T-helper 17 cell (primary cell): ENCODE data around the gene CHGA. TPM values are rescaled to one million over a fixed set of nuclear protein-coding genes. Genes with fewer than 3 reads are reported as not detected.

ENCODE experiments used
- ATAC-seq: fragments of 150-1000 bp; cut with Tn5 transposase; 2 replicates; pipeline ENCODE4 v1.10.0; 2021; ENCODE audit warnings: mild to moderate bottlenecking, moderate library complexity
- DNase-seq, 3 donors: peaks; one replicate each; pipeline versions ENCODE4 v3.0.0 to v3.0.0-alpha.2; 2020 to 2021
- H3K9me3 ChIP-seq: one replicate; pipeline ENCODE4 v1.7.0; 2013; ENCODE audit warnings: low read length, mild to moderate bottlenecking; ENCODE audit not compliant: control insufficient read depth, poor library complexity, severe bottlenecking
- H3K27ac Mint-ChIP-seq: one replicate; pipeline ENCODE4 v1.8.0; 2022; ENCODE audit warnings: mild to moderate bottlenecking, moderate library complexity, mixed read lengths
- H3K27me3 Mint-ChIP-seq: one replicate; pipeline ENCODE4 v1.8.0; 2022; ENCODE audit warnings: mixed read lengths
- H3K36me3 Mint-ChIP-seq: one replicate; pipeline ENCODE4 v1.8.0; 2022; ENCODE audit warnings: low read depth, mixed read lengths
- H3K4me1 Mint-ChIP-seq: one replicate; pipeline ENCODE4 v1.8.0; 2022; ENCODE audit warnings: mild to moderate bottlenecking, mixed read lengths
- H3K4me3 Mint-ChIP-seq: one replicate; pipeline ENCODE4 v1.8.0; 2022; ENCODE audit warnings: mild to moderate bottlenecking, moderate library complexity, mixed read lengths
- total RNA-seq, 4 donors: library from RNA in 2 of 4; stranded (reverse) in 2 of 4; gene quantifications; one replicate each; pipeline ENCODE4 v1.2.3 and lab custom pipeline; 2022 to 2026

CHGA gene
- total RNA-seq, 2 donors from 2014 or later, result not detected

DNA sequence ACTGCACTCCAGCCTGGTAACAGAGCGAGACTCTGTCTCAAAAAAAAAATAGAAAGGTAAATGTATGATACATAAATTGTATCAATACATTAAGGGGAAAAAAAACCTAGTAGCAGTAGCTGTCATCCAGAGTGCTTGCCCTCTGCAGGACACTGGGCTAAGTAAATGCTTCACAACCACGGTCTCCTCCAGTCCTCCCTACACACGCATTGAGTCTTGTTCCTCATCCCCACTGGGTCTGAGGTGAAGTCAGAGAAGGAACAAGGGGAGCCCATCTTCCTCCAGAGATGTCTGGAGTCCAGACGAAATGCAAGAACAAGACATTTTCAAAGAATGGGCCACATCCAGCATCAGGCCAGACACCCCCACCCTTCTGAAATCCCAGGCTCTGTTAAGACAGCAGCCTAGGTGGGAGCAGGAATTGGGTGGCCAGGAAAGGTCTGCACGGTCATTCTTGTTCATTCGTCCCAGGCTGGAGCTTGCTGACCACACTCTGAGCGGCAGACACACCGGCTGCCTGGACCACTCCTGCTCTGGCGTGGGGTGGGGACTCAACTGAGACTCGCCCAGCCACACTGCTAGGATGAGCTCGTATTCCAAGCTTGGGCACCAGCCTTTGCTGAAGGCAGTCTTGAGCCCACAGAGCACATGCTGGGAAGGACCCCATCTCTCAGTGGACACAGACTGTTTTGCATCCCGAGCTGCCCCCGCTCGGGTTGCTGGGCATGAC lies 45.5 kb downstream of the CHGA start:
- H3K9me3 ChIP-seq, result no peaks in the 10 kb centered on the region
- Mint-ChIP-seq H3K27ac (no peak overlapping the region), H3K4me1 (peaks cover 2% of the 10 kb centered on the region), H3K4me3 (no peak overlapping the region), H3K36me3 (no peaks in the 10 kb centered on the region), H3K27me3 (no peaks in the 10 kb centered on the region)
- ATAC-seq (no peak), DNase-seq (no peak)

DNA sequence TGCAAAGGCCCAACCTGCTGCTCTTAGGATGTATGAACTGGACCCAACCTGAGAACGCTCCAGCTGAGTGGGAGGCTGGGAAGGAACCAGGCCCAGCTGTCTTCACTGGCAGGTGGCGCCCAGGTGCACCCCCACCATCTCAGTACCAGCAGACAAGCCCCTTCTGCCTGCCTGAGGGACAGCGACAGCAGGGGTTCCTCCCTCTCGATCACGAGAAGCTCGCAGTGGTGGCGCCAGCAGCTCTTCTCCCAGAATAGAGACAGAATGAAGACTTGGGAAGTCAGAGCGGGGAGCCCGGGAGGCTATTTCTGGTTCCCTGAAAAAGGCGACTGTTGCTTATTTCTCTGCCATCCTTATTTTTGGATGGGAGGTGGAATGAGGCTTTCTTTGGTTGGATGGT lies 46.5 kb downstream of the CHGA start:
- no peak for ATAC-seq
- no peak overlapping the region for H3K27ac Mint-ChIP-seq
- H3K9me3 ChIP-seq, result no peaks in the 10 kb centered on the region
- DNase-seq, result no peak
- H3K36me3 Mint-ChIP-seq, result no peaks in the 10 kb centered on the region
- H3K4me3 Mint-ChIP-seq, result no peak overlapping the region
- H3K4me1 Mint-ChIP-seq, result peaks cover 2% of the 10 kb centered on the region
- no peaks in the 10 kb centered on the region for H3K27me3 Mint-ChIP-seq

DNA sequence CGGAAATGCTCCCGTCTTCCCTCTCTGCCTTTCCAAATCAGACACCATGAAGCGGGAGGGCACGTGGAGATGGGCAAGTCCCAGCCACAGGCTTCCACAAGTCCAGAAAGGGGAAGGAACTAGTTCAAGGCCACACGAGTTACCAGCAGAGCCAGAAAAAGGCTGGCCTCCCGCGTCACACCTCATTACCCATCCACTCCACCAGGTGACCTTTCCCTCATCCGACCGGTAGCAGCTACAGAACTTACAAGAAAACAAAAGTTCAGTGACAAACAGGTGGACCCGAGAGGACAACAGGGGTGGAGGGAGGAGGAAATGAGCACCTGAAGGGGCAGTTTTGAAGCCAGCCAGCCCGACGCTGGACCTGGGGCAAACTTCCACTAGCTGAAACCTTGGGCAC lies 46.9 kb downstream of the CHGA start:
- H3K27ac Mint-ChIP-seq, result no peak overlapping the region
- H3K9me3 ChIP-seq, result no peaks in the 10 kb centered on the region
- peaks cover 2% of the 10 kb centered on the region for H3K4me1 Mint-ChIP-seq
- DNase-seq (no peak), ATAC-seq (no peak)
- no peak overlapping the region for H3K4me3 Mint-ChIP-seq
- H3K36me3 Mint-ChIP-seq, result no peaks in the 10 kb centered on the region
- H3K27me3 Mint-ChIP-seq, result no peaks in the 10 kb centered on the region

DNA sequence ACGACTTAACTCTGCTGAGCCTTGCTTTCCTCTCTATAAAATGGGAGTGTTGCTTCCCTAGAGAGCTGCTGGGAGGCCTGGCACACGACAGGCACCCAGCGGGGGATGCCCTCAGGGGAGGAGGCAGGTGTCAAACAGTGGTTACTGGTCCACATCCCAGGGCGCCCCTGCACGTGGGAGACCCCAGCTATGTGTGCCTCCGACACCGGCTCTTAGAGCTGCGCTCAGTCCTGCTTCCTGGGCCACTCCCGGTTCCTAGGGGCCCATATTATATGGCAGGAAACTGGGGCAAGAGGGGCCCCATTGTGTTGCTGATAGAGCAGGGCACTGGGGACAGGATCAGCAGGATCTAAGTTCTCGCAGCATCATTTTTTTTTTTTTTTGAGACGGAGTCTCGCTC lies 47.3 kb downstream of the CHGA start:
- peaks cover 2% of the 10 kb centered on the region for H3K4me1 Mint-ChIP-seq
- no peak for ATAC-seq

DNA sequence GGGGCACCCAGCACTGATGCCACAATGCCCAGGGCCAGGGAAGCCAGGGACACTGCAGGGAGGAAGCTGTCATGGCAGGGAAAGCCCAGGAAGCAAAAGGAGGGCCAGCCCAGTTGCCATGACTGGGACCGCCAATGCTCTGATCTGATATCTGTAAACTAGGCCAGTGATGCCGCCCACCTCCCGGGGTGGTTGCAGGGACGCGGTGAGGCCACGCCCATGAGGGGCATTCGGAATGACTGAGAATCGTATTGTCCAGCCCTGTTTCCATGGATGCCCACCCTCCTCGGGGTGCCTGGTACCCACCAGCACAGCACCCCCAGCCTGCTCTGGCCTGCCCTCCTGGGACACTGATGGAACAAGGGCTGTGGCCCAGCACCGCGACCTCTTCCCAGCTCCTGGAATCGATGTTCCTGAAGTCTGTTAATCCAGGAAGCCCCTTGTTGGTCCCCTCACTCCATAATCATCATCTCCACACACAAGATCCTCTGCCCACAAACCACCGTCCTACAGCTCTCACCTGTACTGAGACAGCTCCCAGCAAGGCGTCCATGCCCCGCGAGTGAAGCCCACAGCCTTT lies 48.7 kb downstream of the CHGA start:
- Mint-ChIP-seq H3K36me3 (no peaks in the 10 kb centered on the region), H3K4me3 (no peak overlapping the region), H3K27me3 (no peaks in the 10 kb centered on the region), H3K27ac (no peak overlapping the region), H3K4me1 (peaks cover 2% of the 10 kb centered on the region)
- DNase-seq (no peak), ATAC-seq (no peak)
- H3K9me3 ChIP-seq, result no peaks in the 10 kb centered on the region

More for the DNA sequence above, 47.3 kb downstream of the CHGA start:
- H3K27ac Mint-ChIP-seq, result no peak overlapping the region
- no peaks in the 10 kb centered on the region for H3K27me3 Mint-ChIP-seq
- H3K36me3 Mint-ChIP-seq, result no peaks in the 10 kb centered on the region
- DNase-seq, result no peak
- H3K4me3 Mint-ChIP-seq, result no peak overlapping the region
- no peaks in the 10 kb centered on the region for H3K9me3 ChIP-seq

DNA sequence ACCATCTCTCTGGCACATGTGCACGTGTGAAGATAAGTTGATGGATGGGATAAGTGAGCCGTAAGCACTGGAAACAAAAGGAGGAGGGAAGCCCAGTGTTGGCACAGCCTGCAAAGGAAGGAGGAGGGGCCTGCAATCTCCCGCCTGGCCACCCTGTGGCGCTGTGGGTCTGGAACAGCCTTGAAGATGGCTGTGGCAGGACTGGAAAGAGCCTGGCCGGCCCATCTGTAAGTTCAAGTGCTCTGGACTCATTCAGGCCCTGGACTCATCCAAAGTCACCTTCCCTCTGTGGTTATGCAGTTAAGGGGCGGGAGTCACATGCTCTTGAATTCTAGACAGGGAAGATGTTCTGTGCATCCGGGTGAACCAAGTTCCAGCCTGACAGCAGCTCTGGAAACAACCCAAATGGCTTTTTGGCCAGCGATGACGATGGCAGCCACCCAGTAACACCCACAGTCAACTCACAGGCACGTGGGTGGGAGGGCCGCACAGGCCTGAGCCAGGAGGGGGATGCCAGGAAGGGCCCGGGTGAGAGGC lies 50.4 kb downstream of the CHGA start:
- Mint-ChIP-seq H3K4me1 (peaks cover 2% of the 10 kb centered on the region), H3K36me3 (peaks cover 3% of the 10 kb centered on the region), H3K27me3 (no peaks in the 10 kb centered on the region), H3K4me3 (no peak overlapping the region), H3K27ac (no peak overlapping the region)
- no peaks in the 10 kb centered on the region for H3K9me3 ChIP-seq
- ATAC-seq (no peak), DNase-seq (no peak)

DNA sequence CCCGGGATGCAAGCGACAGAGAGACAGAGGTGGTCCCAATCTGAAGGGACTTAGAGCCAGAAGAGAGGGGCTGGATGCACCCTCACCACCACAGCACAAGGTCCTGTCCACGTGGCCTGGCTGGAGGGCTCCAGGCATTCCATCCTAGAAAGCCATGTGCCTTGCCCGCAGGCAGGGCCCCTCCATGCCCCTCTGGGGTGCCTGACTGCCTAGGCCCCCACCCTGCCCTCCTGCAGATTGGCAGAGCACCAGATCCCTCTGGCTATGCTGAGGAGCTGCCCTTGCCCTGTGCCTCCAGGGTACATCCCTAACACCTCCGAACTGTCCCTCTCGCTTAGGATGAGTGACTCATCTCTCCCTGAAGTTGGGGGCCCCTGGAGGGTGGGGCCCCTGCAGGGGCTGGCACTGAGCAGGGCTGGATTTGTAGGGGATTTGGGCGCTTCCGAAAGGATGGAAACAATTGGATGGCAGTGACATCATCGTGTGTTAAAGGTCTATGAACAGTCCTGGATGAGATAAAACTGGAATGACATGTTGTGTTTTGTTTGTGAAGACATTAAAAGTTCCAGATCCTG lies 50.9 kb downstream of the CHGA start:
- H3K27ac Mint-ChIP-seq, result no peak overlapping the region
- DNase-seq (no peak), ATAC-seq (no peak)
- peaks cover 3% of the 10 kb centered on the region for H3K36me3 Mint-ChIP-seq
- peaks cover 2% of the 10 kb centered on the region for H3K4me1 Mint-ChIP-seq
- no peaks in the 10 kb centered on the region for H3K9me3 ChIP-seq
- no peaks in the 10 kb centered on the region for H3K27me3 Mint-ChIP-seq
- H3K4me3 Mint-ChIP-seq, result no peak overlapping the region

DNA sequence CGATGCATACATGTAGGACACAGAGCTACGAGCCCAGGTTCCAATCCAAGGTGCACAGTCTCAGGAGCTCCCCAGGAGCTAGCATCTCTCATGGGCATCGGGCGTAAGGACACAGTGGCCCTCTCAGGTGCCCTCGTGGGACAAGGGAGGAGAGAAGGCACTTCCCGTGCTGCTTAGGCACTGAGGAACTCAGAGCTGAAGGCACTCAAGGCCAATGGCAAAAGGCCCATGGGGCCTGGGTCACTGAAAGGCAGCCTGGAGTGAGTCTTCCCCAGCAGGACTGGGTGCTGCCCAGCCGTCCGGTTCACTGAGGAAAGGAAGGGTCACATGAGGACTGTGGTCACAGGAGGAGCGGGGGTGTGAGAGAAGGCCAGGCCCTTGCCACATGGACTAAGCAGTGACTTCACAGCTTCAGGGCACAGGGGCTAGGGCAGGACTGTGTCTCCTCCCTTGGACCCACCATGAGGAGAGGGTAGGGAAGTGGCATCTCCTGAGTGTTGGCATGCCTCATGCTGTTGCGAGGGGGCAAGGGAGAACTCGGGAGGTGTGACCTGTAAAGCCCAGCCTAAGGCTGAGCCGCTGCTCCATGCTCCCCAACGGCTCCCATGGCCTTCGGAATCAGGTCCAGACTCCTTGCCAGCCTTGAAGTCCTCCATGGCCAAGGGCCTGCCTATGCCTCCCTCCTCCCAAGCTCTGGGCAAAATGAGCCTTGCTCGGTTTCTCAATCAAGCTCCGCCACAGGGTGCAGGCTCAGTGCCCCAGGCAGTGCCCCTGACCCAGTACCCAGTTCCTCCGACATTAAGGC lies 51.8 kb downstream of the CHGA start:
- ATAC-seq, result no peak
- H3K36me3 Mint-ChIP-seq, result peaks cover 5% of the 10 kb centered on the region
- no peak for DNase-seq
- H3K4me3 Mint-ChIP-seq, result no peak overlapping the region
- H3K4me1 Mint-ChIP-seq, result peaks cover 2% of the 10 kb centered on the region
- H3K9me3 ChIP-seq, result no peaks in the 10 kb centered on the region
- no peak overlapping the region for H3K27ac Mint-ChIP-seq
- no peaks in the 10 kb centered on the region for H3K27me3 Mint-ChIP-seq

DNA sequence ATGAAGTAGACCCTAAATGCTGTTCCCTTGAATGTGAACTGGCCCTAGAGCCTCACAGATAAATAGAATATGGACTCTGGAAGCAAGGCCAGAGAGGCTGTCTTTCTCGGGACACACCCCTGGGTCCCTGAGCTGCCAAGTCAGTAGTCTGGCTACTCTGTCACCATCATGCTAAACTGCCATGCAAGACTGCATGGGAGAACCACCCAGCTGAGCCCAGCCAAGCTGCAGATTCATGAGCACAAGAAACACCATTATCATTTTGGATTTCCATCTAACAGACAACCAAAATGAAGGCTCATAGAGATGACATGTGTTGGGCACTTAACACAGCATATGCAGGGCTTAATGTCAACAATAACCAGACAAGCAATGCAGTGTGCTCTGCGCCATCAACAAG lies 53.3 kb downstream of the CHGA start:
- no peaks in the 10 kb centered on the region for H3K27me3 Mint-ChIP-seq
- H3K27ac Mint-ChIP-seq, result no peak overlapping the region
- DNase-seq, result no peak
- no peak overlapping the region for H3K4me3 Mint-ChIP-seq
- peaks cover 3% of the 10 kb centered on the region for H3K9me3 ChIP-seq
- H3K36me3 Mint-ChIP-seq, result peaks cover 8% of the 10 kb centered on the region
- no peak for ATAC-seq
- H3K4me1 Mint-ChIP-seq, result no peaks in the 10 kb centered on the region

DNA sequence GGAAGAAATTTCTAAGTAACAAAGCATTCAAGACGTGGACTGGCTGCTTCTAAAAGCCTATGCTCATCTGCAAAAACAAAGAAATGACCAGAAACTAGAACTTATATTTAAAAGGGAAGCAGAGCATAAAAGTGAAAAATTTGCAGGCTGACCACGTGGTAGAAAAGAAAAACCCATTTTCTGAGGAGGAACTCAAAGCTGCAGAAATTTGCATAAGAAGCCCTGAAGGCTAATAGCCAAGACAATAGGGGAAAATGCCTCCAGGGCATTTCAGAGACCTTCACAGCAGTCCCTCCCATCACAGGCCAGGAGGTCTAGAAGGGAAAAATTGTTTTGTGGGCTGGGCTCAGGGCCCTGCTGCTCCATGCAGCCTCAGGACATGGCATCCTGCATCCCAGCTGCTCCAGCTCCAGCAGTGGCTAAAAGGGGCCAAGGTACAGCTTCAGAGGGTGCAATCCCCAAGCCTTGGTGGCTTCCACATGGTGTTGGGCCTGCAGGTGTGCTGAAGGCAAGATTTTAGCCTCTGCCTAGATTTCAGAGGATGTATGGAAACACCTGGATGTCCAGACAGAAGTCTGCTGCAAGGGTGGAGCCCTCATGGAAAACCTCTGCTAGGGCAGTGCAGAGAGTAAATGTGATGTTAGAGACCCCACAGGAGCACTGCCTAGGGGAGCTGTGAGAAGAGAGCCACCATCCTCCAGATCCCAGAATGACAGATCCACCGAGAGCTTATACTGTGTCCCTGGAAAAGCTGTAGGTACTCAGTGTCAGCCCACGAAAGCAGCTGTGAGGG lies 55.5 kb downstream of the CHGA start:
- DNase-seq (no peak), ATAC-seq (no peak)
- Mint-ChIP-seq H3K27ac (no peak overlapping the region), H3K36me3 (peaks cover 14% of the 10 kb centered on the region), H3K4me1 (no peaks in the 10 kb centered on the region), H3K4me3 (no peak overlapping the region), H3K27me3 (no peaks in the 10 kb centered on the region)
- H3K9me3 ChIP-seq, result peaks cover 3% of the 10 kb centered on the region

DNA sequence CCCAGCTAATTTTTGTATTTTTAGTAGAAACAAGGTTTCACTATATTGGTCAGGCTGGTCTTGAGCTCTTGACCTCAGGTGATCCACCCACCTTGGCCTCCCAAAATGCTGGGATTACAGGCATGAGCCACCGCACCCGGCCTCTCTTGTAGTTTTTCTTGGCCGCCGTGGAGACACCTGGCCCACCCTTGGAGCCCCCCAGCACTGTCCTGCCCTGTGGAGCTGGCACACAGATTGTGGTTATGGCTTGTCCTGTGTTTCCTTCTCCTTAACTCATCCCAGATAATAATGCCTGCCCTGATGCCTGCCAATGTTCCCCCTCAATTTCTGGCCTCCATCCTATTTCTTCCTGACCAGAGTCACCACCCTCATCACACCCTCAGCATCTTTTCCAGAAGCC lies 57.9 kb downstream of the CHGA start:
- DNase-seq, result no peak
- H3K4me1 Mint-ChIP-seq, result peaks cover 3% of the 10 kb centered on the region
- no peaks in the 10 kb centered on the region for H3K27me3 Mint-ChIP-seq
- peaks cover 18% of the 10 kb centered on the region for H3K36me3 Mint-ChIP-seq
- no peak overlapping the region for H3K27ac Mint-ChIP-seq
- H3K9me3 ChIP-seq, result peaks cover 3% of the 10 kb centered on the region
- H3K4me3 Mint-ChIP-seq, result no peak overlapping the region
- no peak for ATAC-seq

DNA sequence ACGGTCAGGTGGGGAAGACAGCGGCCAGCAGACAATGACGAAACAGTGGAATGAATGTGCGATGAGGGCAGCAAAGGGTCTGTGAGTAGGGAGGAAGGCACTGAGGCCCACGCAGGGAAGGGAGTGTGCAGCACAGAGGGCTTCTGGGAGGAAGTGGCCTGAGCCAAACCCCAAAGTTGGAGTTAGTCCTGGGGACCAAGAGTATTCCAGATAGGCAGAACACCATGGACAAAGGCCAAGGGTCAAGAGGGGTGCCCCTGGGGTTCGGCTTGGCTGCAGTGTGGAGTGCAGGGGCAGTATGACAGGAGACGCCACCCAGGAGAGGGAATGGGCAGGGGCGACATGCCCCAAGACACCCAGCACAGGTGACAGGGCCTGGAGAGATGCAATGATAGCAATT lies 58.8 kb downstream of the CHGA start:
- peaks cover 6% of the 10 kb centered on the region for H3K4me1 Mint-ChIP-seq
- DNase-seq (no peak), ATAC-seq (no peak)
- H3K9me3 ChIP-seq, result peaks cover 3% of the 10 kb centered on the region
- no peaks in the 10 kb centered on the region for H3K27me3 Mint-ChIP-seq
- no peak overlapping the region for H3K27ac Mint-ChIP-seq
- H3K4me3 Mint-ChIP-seq, result no peak overlapping the region
- H3K36me3 Mint-ChIP-seq, result peaks cover 18% of the 10 kb centered on the region
